ENCODE data around the gene STAT6. TPM values are rescaled to one million over a fixed set of nuclear protein-coding genes. Genes with fewer than 3 reads are reported as not detected.

STAT6 gene
- total RNA-seq, 1 donor from 2014 or later, result 318 TPM

GRCh38 chr12:57141249-57141648, 30.1 kb upstream of the STAT6 start:
- intact Hi-C loops (cut with micrococcal nuclease), result no loop called here
- no peak for DNase-seq (ENCODE audit: low spot score)
- Mint-ChIP-seq H3K4me3 (no peak overlapping the region), H3K36me3 (ENCODE audit: low read depth) (no peaks in the 10 kb centered on the region), H3K27me3 (ENCODE audit: insufficient read depth) (peaks cover 4% of the 10 kb centered on the region), H3K27ac (no peak overlapping the region), H3K9me3 (no peaks in the 10 kb centered on the region), H3K4me1 (ENCODE audit: low read depth) (no peaks in the 10 kb centered on the region)

- Mint-ChIP-seq H3K36me3 (ENCODE audit: low read depth) (no peaks in the 10 kb centered on the region), H3K27me3 (ENCODE audit: insufficient read depth) (peaks cover 4% of the 10 kb centered on the region), H3K27ac (no peak overlapping the region), H3K4me1 (ENCODE audit: low read depth) (no peaks in the 10 kb centered on the region), H3K4me3 (no peak overlapping the region), H3K9me3 (no peaks in the 10 kb centered on the region)
- intact Hi-C loops (cut with micrococcal nuclease), result no loop called here
- DNase-seq (ENCODE audit: low spot score), result no peak
These were observed 28.9 kb upstream of the STAT6 start for GRCh38 chr12:57139796-57140649.

- Mint-ChIP-seq H3K4me3 (no peak overlapping the region), H3K9me3 (no peaks in the 10 kb centered on the region), H3K4me1 (ENCODE audit: low read depth) (no peaks in the 10 kb centered on the region), H3K27me3 (ENCODE audit: insufficient read depth) (peaks cover 5% of the 10 kb centered on the region), H3K27ac (no peak overlapping the region), H3K36me3 (ENCODE audit: low read depth) (no peaks in the 10 kb centered on the region)
- no peak for DNase-seq (ENCODE audit: low spot score)
- intact Hi-C loops (cut with micrococcal nuclease), result no loop called here
These were observed 27.5 kb upstream of the STAT6 start for GRCh38 chr12:57138526-57139272.

- intact Hi-C loops (cut with micrococcal nuclease), result no loop called here
- Mint-ChIP-seq H3K27ac (no peak overlapping the region), H3K9me3 (no peaks in the 10 kb centered on the region), H3K4me1 (ENCODE audit: low read depth) (no peaks in the 10 kb centered on the region), H3K4me3 (no peak overlapping the region), H3K36me3 (ENCODE audit: low read depth) (no peaks in the 10 kb centered on the region), H3K27me3 (ENCODE audit: insufficient read depth) (peaks cover 15% of the 10 kb centered on the region)
- no peak for DNase-seq (ENCODE audit: low spot score)
These were observed 24.6 kb upstream of the STAT6 start for GRCh38 chr12:57135527-57136326.

GRCh38 chr12:57134949-57135348, 23.8 kb upstream of the STAT6 start:
- H3K27me3 Mint-ChIP-seq (ENCODE audit: insufficient read depth), result peaks cover 22% of the 10 kb centered on the region
- peaks cover 2% of the 10 kb centered on the region for H3K4me1 Mint-ChIP-seq (ENCODE audit: low read depth)
- no peak for DNase-seq (ENCODE audit: low spot score)
- intact Hi-C loops (cut with micrococcal nuclease), result no loop called here
- H3K9me3 Mint-ChIP-seq, result no peaks in the 10 kb centered on the region
- no peak overlapping the region for H3K27ac Mint-ChIP-seq
- no peak overlapping the region for H3K4me3 Mint-ChIP-seq
- H3K36me3 Mint-ChIP-seq (ENCODE audit: low read depth), result no peaks in the 10 kb centered on the region

GRCh38 chr12:57133916-57134315, 22.8 kb upstream of the STAT6 start:
- Mint-ChIP-seq H3K4me1 (ENCODE audit: low read depth) (peaks cover 6% of the 10 kb centered on the region), H3K4me3 (no peak overlapping the region), H3K36me3 (ENCODE audit: low read depth) (no peaks in the 10 kb centered on the region), H3K27me3 (ENCODE audit: insufficient read depth) (peaks cover 27% of the 10 kb centered on the region), H3K9me3 (no peaks in the 10 kb centered on the region), H3K27ac (no peak overlapping the region)
- intact Hi-C loops (cut with micrococcal nuclease), result no loop called here
- no peak for DNase-seq (ENCODE audit: low spot score)

GRCh38 chr12:57133013-57133569, 21.9 kb upstream of the STAT6 start:
- H3K36me3 Mint-ChIP-seq (ENCODE audit: low read depth), result no peaks in the 10 kb centered on the region
- peaks cover 27% of the 10 kb centered on the region for H3K27me3 Mint-ChIP-seq (ENCODE audit: insufficient read depth)
- peaks cover 6% of the 10 kb centered on the region for H3K4me1 Mint-ChIP-seq (ENCODE audit: low read depth)
- DNase-seq (ENCODE audit: low spot score), result no peak
- intact Hi-C loops (cut with micrococcal nuclease), result no loop called here
- no peak overlapping the region for H3K4me3 Mint-ChIP-seq
- no peaks in the 10 kb centered on the region for H3K9me3 Mint-ChIP-seq
- H3K27ac Mint-ChIP-seq, result no peak overlapping the region

GRCh38 chr12:57131896-57132744, 21.0 kb upstream of the STAT6 start:
- Mint-ChIP-seq H3K27me3 (ENCODE audit: insufficient read depth) (peaks cover 27% of the 10 kb centered on the region), H3K9me3 (no peaks in the 10 kb centered on the region), H3K36me3 (ENCODE audit: low read depth) (no peaks in the 10 kb centered on the region), H3K4me3 (no peak overlapping the region), H3K27ac (no peak overlapping the region), H3K4me1 (ENCODE audit: low read depth) (peaks cover 10% of the 10 kb centered on the region)
- intact Hi-C loops (cut with micrococcal nuclease), result no loop called here
- no peak for DNase-seq (ENCODE audit: low spot score)

GRCh38 chr12:57130941-57131340, 19.8 kb upstream of the STAT6 start:
- no peak overlapping the region for H3K27ac Mint-ChIP-seq
- no peaks in the 10 kb centered on the region for H3K36me3 Mint-ChIP-seq (ENCODE audit: low read depth)
- peaks cover 38% of the 10 kb centered on the region for H3K27me3 Mint-ChIP-seq (ENCODE audit: insufficient read depth)
- no peak overlapping the region for H3K4me3 Mint-ChIP-seq
- no peak for DNase-seq (ENCODE audit: low spot score)
- peaks cover 17% of the 10 kb centered on the region for H3K4me1 Mint-ChIP-seq (ENCODE audit: low read depth)
- intact Hi-C loops (cut with micrococcal nuclease), result no loop called here
- no peaks in the 10 kb centered on the region for H3K9me3 Mint-ChIP-seq

GRCh38 chr12:57129889-57130288, 18.7 kb upstream of the STAT6 start:
- Mint-ChIP-seq H3K4me1 (ENCODE audit: low read depth) (peaks cover 17% of the 10 kb centered on the region), H3K4me3 (peak overlapping the region; percentile 78), H3K9me3 (no peaks in the 10 kb centered on the region), H3K36me3 (ENCODE audit: low read depth) (no peaks in the 10 kb centered on the region), H3K27ac (no peak overlapping the region), H3K27me3 (ENCODE audit: insufficient read depth) (peaks cover 43% of the 10 kb centered on the region)
- intact Hi-C loops (cut with micrococcal nuclease), result no loop called here
- no peak for DNase-seq (ENCODE audit: low spot score)

- no peak for DNase-seq (ENCODE audit: low spot score)
- Mint-ChIP-seq H3K4me3 (peak overlapping the region; percentile 78), H3K4me1 (ENCODE audit: low read depth) (peaks cover 18% of the 10 kb centered on the region), H3K36me3 (ENCODE audit: low read depth) (no peaks in the 10 kb centered on the region), H3K27me3 (ENCODE audit: insufficient read depth) (peaks cover 48% of the 10 kb centered on the region), H3K9me3 (peaks cover under 1% of the 10 kb centered on the region), H3K27ac (no peak overlapping the region)
- intact Hi-C loops (cut with micrococcal nuclease), result no loop called here
These were observed 18.2 kb upstream of the STAT6 start for GRCh38 chr12:57129321-57129842.
